Measurements from ENCODE around the gene MBOAT7. TPM values are rescaled to one million over a fixed set of nuclear protein-coding genes. Genes with fewer than 3 reads are reported as not detected.
"Not testable (repeated sequence)": the region's sequence is repeated elsewhere in the genome, so short reads cannot be mapped to it uniquely, and the experiment has no call there.

Gene MBOAT7
- total RNA-seq, 2 experiments from 2014 or later = 119 to 120 TPM

GRCh38 chr19:54194463-54194862 is 5.1 kb upstream of the MBOAT7 start:
- POLR2A ChIA-PET, CTCF ChIA-PET: not testable (repeated sequence)

GRCh38 chr19:54193011-54193410 is 3.6 kb upstream of the MBOAT7 start:
- ChIA-PET POLR2A (interaction anchor here (0.6 to 5.8 kb wide), 2 partner anchors 12 to 54 kb away, joined by 3 to 131 read pairs; partner anchors contain the start of gene RPS9), CTCF (no interaction called here)

- CTCF ChIA-PET = interaction anchor here (1.0 to 2.1 kb wide), 2 partner anchors 8 to 22 kb away, joined by 3 to 8 read pairs; partner anchors contain the start of gene RPS9
- POLR2A ChIA-PET = interaction anchor here (0.6 to 5.8 kb wide), 6 partner anchors 13 to 781 kb away, joined by 3 to 131 read pairs (median 5); partner anchors contain the start of genes LENG1 and RPS9
Measured at GRCh38 chr19:54191811-54192453, 2.6 kb upstream of the MBOAT7 start.

GRCh38 chr19:54191011-54191810 is 1.8 kb upstream of the MBOAT7 start, which contains the start of gene TSEN34:
TSS of gene TSEN34 (plus strand) at chr19:54191308. CDS start at chr19:54191365, 57 bp downstream.
- ChIA-PET CTCF (interaction anchor here (1.0 to 2.1 kb wide), 3 partner anchors 9 to 32 kb away, joined by 3 to 8 read pairs (median 3); partner anchors contain the start of genes LENG1 and RPS9), POLR2A (interaction anchor here (0.6 to 5.8 kb wide), 5 partner anchors 14 to 782 kb away, joined by 3 to 131 read pairs (median 6); partner anchors contain the start of gene RPS9)

GRCh38 chr19:54190503-54191010 is 1.2 kb upstream of the MBOAT7 start:
- POLR2A ChIA-PET = interaction anchor here (1.7 to 5.8 kb wide), 2 partner anchors 15 to 17 kb away, joined by 6 to 131 read pairs; partner anchors contain the start of gene RPS9
- CTCF ChIA-PET = interaction anchor here (1.0 to 2.1 kb wide), 3 partner anchors 9 to 31 kb away, joined by 3 to 8 read pairs (median 3); partner anchors contain the start of genes LENG1 and RPS9

GRCh38 chr19:54189735-54190502 is 539 bp upstream of the MBOAT7 start:
- CTCF ChIA-PET = interaction anchor here (0.9 to 2.0 kb wide), 6 partner anchors 9 to 31 kb away, joined by 3 to 9 read pairs (median 5); partner anchors contain the start of genes LENG1 and TMC4
- POLR2A ChIA-PET = interaction anchor here (0.6 to 5.8 kb wide), 4 partner anchors 15 to 316 kb away, joined by 3 to 131 read pairs (median 7); partner anchors contain the start of genes CNOT3, LENG1 and RPS9

GRCh38 chr19:54188215-54188871 is 1.0 kb downstream of the MBOAT7 start:
- ChIA-PET POLR2A (interaction anchor here (1.3 to 5.8 kb wide), 3 partner anchors 17 to 51 kb away, joined by 3 to 131 read pairs (median 10); partner anchors contain the start of genes CNOT3, LENG1 and RPS9), CTCF (interaction anchor here (0.6 to 2.0 kb wide), 9 partner anchors 10 to 519 kb away, joined by 3 to 9 read pairs (median 5); partner anchors contain the start of genes LENG1 and TMC4)

- CTCF ChIA-PET = interaction anchor here (1.9 to 2.0 kb wide), 2 partner anchors 17 to 19 kb away, joined by 5 to 6 read pairs; no protein-coding TSS in a partner anchor
- POLR2A ChIA-PET = no interaction called here
Measured at GRCh38 chr19:54186934-54187381, 2.4 kb downstream of the MBOAT7 start.

GRCh38 chr19:54186351-54186750 is 3.0 kb downstream of the MBOAT7 start:
- POLR2A ChIA-PET = no interaction called here
- CTCF ChIA-PET = interaction anchor here (1.9 kb wide), 1 partner anchor 19 kb away, joined by 5 read pairs; no protein-coding TSS in a partner anchor

- ChIA-PET POLR2A (no interaction called here), CTCF (interaction anchor here (1.2 kb wide), 1 partner anchor 15 kb away, joined by 3 read pairs; no protein-coding TSS in a partner anchor)
Measured at GRCh38 chr19:54183431-54183830, 5.9 kb downstream of the MBOAT7 start.

GRCh38 chr19:54181894-54182293 is 7.5 kb downstream of the MBOAT7 start:
- POLR2A ChIA-PET = interaction anchor here (0.7 kb wide), 1 partner anchor 70 kb away, joined by 5 read pairs; no protein-coding TSS in a partner anchor
- CTCF ChIA-PET = not testable (repeated sequence)

- POLR2A ChIA-PET = no interaction called here
- CTCF ChIA-PET = no interaction called here
Measured at GRCh38 chr19:54180691-54181091, 8.7 kb downstream of the MBOAT7 start.

GRCh38 chr19:54179921-54180461 is 9.4 kb downstream of the MBOAT7 start:
- ChIA-PET CTCF (no interaction called here), POLR2A (interaction anchor here (0.6 kb wide), 2 partner anchors 13 to 23 kb away, joined by 3 read pairs; no protein-coding TSS in a partner anchor)

GRCh38 chr19:54179262-54179852 is 10.0 kb downstream of the MBOAT7 start:
- CTCF ChIA-PET = no interaction called here

GRCh38 chr19:54178581-54179261 is 10.7 kb downstream of the MBOAT7 start:
- ChIA-PET CTCF (no interaction called here), POLR2A (no interaction called here)

More at GRCh38 chr19:54179262-54179852, 10.0 kb downstream of the MBOAT7 start:
- POLR2A ChIA-PET = interaction anchor here (0.6 kb wide), 2 partner anchors 12 to 24 kb away, joined by 3 read pairs; no protein-coding TSS in a partner anchor

Measured in activated CD8-positive, alpha-beta memory T cell treated with anti-CD3 and anti-CD28 coated beads for 36 hours (primary cell).